ENCODE results near the gene CHORDC1.
A peak's percentile ranks its signal among the peaks of the same experiment; 100 is the strongest.

CHORDC1 gene

DNA sequence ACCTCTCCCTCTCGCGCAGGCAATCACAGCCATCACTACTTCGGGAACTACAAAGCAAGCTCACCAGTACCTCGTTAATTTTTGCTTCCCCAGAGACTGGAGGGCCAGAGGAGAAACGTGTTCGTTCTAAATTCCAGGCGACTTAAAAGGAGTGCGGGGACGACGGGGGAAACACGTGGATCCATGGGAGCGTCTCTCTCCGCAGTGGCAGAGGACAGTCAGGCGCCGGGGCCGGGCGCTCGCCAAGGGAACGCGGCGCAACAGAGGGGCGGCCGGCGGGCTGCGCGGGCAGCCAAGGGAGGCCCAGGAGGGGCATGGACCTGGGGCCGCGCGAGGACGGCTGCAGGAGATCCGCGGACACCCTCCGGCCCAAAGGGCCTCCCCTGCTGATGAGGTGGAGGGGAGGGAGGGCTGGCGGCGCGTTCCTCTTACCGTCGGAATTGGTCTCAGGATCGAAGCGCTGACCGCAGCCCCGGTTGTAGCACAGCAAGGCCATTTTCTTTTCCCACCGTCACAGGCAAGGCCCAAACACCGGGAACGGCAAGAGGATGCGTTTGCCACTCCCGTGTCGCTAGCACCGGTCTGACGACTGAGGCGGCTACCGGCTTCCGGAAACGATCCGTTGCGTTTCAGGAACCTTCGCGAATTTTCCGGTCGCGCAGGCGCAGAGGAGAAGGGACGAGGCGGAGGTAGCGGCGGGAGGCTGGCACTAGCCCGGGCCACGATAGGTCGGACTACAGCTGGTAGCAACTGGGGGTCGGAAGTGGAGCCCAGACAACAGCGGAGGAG lies at the start of gene CHORDC1:
TSS of gene CHORDC1 (minus strand) at position 591 of the 789 bp plus-strand sequence. CDS start at position 496, 95 bp downstream.
- TF ChIP-seq, protein P1, sequence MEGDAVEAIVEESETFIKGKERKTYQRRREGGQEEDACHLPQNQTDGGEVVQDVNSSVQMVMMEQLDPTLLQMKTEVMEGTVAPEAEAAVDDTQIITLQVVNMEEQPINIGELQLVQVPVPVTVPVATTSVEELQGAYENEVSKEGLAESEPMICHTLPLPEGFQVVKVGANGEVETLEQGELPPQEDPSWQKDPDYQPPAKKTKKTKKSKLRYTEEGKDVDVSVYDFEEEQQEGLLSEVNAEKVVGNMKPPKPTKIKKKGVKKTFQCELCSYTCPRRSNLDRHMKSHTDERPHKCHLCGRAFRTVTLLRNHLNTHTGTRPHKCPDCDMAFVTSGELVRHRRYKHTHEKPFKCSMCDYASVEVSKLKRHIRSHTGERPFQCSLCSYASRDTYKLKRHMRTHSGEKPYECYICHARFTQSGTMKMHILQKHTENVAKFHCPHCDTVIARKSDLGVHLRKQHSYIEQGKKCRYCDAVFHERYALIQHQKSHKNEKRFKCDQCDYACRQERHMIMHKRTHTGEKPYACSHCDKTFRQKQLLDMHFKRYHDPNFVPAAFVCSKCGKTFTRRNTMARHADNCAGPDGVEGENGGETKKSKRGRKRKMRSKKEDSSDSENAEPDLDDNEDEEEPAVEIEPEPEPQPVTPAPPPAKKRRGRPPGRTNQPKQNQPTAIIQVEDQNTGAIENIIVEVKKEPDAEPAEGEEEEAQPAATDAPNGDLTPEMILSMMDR (conservative IDR thresholded peaks at IDR 0.05; ENCODE audit: low read length): no peak
- H3K4me3 ChIP-seq (ENCODE audit: low read length): peak within 1 kb of the TSS; percentile 63
- DNase-seq (ENCODE audit: low read depth): peak; percentile 78

DNA sequence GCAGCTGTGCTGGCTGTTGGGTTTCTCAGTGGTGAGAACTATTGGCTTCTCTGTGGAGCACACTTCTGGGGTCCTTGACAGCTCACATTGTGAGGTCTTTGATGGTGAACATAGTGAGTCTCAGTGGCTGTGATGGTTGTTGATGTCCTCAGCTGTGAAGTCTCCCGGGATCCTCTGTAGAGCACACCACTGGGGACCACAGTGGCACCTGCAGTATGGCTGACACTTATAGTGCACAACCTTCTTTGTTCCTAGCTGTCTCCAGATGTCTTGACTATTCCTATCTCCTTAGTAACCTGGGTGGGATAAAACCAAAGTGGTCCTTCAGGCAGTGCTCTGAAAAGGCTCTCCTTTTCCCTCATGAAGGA lies 34.3 kb upstream of the CHORDC1 start:
- H3K4me3 ChIP-seq (ENCODE audit: low read length): no peak overlapping the region
- TF ChIP-seq, protein P1 (conservative IDR thresholded peaks at IDR 0.05; ENCODE audit: low read length): no peak
- DNase-seq (ENCODE audit: low read depth): no peak

DNA sequence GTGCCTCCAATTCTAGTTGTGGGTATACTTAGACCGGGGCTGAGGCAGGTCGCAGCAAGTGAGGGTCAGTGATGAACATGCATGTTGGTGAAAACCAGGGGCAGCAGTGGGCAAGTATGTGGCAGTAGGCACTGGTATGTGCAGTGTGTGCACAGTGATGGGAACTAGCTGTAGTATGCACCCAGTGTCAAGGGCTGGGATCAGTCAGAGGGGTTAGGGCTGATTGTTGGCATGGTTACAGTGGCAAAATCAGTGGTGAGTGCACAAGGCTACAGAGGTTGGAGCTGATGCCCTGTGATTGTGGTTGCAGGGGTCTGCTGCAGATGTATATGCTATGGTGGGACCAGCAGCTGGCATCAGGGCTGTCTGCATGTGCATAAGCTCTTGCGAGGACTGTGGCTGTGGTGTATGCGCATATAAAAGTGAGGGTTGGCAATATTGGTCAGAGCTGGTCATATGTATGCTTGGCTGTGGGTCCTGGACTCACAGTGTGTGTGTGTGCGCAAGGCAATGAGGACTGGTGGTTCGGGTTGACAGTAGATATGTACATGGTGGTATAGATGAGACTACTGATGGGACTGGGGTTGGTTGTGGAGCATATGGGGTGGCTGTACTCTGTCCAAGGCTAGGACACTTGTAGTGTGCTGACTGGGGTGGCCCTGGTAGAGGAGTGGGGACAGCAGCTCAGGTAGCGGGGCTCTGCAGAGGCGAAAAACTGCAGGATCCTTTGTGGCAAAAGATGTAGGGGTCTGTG lies 33.7 kb upstream of the CHORDC1 start:
- H3K4me3 ChIP-seq (ENCODE audit: low read length): no peak overlapping the region
- no peak for DNase-seq (ENCODE audit: low read depth)
- TF ChIP-seq, protein P1 (conservative IDR thresholded peaks at IDR 0.05; ENCODE audit: low read length): no peak

DNA sequence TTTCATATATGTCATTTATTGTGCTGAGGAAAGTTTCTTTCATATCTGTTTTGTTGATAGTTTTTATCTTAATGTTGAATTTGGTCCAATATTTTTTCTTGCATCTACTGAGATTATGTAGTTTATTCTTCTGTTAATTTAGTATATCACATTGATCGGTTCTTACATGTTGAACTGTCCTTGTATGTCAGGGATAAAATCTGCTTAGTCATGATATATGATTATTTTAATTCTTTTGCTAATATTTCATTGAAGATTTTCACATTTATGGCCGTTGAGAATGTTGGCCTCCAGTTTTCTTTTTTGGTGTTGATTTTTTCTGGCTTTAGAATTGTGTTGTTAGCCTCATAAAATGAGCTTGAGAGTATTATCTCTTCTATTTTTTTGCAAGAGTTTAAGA lies 31.2 kb upstream of the CHORDC1 start:
- TF ChIP-seq, protein P1 (conservative IDR thresholded peaks at IDR 0.05; ENCODE audit: low read length): no peak

DNA sequence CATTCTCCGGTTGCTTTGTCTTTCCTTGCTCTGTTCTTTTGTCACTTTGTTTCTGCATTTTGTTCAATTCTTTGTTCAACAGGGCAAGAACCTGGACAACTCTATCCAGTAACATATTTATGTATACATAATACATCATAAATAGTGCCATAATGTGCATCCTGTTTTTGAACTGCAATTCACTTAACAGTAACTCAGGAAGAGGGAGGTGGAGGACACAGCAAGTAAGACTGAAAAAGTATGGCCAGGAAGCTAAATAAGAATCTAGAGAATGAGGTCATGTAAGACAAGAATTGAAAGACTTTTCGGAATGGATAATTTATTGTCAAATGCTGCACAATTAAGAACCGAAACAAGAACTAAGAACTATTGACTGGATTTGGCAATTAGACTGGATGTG lies 29.2 kb upstream of the CHORDC1 start:
- no peak overlapping the region for H3K4me3 ChIP-seq (ENCODE audit: low read length)
- TF ChIP-seq, protein P1 (conservative IDR thresholded peaks at IDR 0.05; ENCODE audit: low read length): no peak
- no peak for DNase-seq (ENCODE audit: low read depth)

More for the DNA sequence above, 31.2 kb upstream of the CHORDC1 start:
- no peak for DNase-seq (ENCODE audit: low read depth)
- H3K4me3 ChIP-seq (ENCODE audit: low read length): no peak overlapping the region

DNA sequence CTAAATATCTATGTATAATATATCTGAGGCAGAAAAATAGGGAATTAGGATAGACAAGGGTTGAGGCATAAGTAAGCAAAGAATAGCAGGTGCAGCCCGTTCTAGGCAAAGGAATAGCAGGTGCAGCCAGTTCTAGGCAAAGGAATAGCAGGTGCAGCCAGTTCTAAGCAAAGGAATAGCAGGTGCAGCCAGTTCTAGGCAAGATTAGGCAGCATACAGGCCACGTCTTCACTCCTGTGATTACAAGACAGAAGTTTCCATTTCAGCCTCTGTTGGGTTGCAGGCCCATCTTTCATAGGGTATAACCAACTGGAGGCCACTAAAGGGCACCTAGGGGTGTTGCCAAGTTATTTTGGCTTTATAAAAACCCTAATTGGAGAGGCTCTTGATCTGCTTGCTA lies 28.8 kb upstream of the CHORDC1 start:
- TF ChIP-seq, protein P1 (conservative IDR thresholded peaks at IDR 0.05; ENCODE audit: low read length): no peak
- H3K4me3 ChIP-seq (ENCODE audit: low read length): no peak overlapping the region
- no peak for DNase-seq (ENCODE audit: low read depth)

Data from AG10803 (cell line).